GM18909 (cell line): ENCODE results near the gene SLC46A1.

Experiments
- ATAC-seq: cut with Tn5 transposase; IDR thresholded peaks from one replicate; pipeline ENCODE4 v1.9.1; 2021; ENCODE audit warnings: mild to moderate bottlenecking; ENCODE audit not compliant: unreplicated experiment, poor library complexity

SLC46A1 gene

DNA sequence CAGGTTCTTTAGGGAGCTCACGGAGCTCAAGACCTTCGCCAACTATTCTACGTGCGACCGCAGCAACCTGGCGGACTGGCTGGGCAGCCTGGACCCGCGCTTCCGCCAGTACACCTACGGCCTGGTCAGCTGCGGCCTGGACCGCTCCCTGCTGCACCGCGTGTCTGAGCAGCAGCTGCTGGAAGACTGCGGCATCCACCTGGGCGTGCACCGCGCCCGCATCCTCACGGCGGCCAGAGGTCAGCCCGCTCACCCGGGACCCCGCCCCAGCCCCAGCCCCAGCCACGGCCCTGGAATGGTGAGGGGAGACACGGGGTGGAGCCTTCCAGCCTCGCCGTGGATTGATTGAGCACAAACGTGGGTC is 21.0 kb downstream of the SLC46A1 start:
- peak; percentile 34 for ATAC-seq

DNA sequence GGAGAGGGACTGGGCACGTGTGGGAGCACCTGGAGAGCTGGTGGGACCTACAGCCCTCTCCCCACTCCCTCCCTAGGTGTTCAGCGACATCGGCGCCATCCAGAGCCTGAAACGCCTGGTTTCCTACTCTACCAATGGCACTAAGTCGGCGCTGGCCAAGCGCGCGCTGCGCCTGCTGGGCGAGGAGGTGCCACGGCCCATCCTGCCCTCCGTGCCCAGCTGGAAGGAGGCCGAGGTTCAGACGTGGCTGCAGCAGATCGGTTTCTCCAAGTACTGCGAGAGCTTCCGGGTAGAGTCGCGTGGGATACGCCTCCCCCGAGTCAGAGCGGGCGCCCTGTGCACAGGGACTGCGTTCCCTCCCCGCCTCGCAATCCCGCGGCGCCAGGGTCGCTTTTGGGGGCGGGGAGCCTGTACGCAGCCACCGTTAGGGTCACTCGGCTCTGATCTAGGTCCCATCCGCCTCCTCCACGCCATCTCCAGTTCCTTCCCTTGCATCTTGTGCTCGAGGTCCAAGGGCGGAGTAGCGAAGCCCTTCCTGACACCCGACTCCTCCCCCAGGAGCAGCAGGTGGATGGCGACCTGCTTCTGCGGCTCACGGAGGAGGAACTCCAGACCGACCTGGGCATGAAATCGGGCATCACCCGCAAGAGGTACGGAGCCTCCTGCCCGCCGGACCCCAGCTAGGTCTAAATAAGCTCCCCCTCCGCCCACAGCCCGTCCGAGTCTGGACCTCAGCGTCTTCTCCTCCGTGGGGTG is 21.6 kb downstream of the SLC46A1 start:
- peak; percentile 74 for ATAC-seq

DNA sequence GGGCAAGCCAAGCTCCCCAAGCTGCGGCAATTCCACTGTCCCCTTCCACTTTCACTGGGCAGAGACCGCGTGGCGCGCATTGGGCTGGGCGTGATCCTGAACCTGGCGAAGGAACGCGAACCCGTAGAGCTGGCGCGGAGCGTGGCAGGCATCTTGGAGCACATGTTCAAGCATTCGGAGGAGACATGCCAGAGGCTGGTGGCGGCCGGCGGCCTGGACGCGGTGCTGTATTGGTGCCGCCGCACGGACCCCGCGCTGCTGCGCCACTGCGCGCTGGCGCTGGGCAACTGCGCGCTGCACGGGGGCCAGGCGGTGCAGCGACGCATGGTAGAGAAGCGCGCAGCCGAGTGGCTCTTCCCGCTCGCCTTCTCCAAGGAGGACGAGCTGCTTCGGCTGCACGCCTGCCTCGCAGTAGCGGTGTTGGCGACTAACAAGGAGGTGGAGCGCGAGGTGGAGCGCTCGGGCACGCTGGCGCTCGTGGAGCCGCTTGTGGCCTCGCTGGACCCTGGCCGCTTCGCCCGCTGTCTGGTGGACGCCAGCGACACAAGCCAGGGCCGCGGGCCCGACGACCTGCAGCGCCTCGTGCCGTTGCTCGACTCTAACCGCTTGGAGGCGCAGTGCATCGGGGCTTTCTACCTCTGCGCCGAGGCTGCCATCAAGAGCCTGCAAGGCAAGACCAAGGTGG is 24.7 kb downstream of the SLC46A1 start:
- ATAC-seq = no peak

DNA sequence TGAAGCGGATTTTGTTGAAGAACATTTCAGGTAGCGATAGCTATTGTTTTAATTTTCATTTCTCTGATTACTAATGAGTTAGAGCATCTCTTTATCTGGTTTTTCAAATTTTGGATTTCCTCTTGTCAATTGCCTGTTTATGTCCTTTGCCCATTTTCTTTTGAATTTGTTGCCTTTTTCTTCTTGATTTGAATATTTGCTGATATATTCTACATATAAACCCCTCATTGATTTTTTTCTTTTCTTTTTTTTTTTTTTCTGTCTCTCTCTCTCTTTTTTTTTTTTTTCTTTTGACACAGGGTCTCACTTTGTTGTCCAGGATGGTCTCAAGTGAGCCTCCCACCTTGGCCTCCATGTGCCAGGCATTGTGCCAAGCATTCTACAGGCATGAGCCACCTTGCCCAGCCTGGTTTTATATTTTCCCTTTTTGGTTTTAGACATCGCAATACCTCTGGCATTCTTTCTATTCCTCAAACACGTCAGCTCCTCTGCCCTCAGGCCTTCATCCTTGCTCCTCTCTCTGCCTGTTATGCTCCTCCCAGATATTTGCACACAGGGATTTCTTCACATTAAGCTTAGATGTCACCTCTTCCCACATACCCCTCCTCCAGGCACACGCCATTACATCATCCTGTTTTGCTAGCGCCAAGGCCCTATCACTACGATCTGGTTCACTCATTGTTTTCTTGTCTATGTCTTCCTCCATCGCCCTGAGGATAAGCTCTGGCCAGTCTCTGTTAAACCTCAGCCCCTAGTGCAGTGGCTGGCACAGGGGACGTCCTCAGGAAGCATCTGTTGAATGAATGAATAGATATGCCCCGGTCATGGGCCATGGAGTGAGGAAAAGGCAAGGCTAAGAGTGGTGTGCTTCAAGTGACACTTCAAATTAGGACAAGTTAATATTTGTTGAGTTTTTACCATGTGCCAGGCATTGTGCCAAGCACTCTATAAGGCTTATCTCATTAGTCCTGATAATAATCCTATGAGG is 25.9 kb downstream of the SLC46A1 start:
- no peak for ATAC-seq

DNA sequence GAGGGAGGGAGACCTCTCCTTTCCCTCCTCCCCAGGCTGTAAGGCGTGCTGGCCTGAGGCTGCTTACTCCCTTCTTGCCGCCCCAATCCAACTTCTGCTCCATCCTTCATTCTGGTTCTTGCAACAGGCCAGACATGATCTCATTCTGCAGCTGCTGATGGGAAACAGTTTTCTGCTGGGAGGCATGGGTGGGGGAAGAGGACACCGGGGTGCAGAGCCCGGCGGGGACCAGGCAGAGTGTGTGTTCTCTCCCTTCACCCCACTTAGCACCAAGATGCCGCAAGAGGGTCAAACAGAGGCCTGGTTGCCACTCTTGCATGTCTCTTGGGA is 33.1 kb downstream of the SLC46A1 start:
- no peak for ATAC-seq

DNA sequence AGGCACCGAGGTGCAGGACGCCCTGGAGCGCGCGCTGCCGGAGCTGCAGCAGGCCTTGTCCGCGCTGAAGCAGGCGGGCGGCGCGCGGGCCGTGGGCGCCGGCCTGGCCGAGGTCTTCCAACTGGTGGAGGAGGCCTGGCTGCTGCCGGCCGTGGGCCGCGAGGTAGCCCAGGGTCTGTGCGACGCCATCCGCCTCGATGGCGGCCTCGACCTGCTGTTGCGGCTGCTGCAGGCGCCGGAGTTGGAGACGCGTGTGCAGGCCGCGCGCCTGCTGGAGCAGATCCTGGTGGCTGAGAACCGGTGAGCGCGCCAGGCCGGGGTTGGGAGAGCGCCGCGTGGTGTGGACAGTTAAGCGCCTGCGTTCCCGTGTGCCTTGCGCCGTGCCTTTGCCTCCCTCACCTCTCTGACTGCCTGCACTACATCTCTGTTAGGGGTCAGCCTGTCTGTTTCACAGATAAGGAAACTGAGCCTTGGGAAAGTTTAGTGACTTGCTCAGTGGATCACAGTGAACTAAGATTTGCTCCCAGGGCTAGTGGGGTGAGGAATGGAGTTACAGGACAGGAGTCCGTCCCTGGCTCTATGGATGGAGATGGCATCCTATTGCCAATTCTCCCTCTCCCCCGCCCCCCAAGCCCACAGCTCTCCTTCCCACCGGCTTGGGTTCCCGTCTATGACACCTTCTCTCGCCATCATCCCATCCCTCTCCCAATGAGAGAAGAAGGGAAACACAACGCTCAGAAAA is 33.6 kb downstream of the SLC46A1 start:
- peak; percentile 15 for ATAC-seq

DNA sequence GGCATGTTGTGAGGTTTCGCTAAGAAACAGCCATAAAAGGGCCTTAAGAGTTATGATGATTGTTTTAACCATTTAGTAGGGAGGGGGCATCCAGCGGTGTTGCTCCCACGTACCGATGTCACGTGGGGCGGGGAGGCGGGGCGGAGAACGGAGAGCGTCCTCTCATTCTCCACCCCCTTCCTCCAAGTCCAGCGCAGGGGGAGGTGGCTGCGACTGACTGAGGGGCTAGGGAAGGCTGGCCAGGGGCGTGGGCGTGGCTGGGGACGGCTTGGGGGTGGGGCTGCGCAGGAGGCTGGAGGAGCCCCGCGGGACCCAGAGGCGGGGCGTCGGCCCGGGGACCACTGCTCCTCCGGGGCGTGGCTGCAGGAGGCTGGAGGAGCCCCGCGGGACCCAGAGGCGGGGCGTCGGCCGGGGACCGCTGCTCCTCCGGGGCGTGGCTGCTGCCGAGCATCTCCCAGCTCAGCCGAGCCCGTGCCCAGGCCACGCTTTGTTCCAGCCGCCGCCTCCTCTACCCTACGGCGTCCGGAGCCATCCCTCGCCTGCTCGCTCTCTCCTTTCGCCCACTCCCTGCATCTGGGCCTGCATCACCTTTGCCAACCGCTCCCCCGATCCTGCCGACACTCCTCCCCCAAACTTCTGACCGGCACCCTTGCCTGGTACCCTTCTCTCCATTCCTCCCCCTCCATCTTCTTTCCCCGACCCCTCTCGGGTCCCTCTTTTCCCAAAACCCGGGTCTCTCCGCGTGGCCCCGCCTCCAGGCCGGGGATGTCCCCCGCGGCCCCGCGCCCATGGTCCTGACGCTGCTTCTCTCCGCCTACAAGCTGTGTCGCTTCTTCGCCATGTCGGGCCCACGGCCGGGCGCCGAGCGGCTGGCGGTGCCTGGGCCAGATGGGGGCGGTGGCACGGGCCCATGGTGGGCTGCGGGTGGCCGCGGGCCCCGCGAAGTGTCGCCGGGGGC is 34.5 kb downstream of the SLC46A1 start, which contains the start of gene SARM1:
TSS of gene SARM1 (plus strand) at position 450 of the 958 bp plus-strand sequence. CDS start at position 789, 339 bp downstream.
- peak; percentile 81 for ATAC-seq

DNA sequence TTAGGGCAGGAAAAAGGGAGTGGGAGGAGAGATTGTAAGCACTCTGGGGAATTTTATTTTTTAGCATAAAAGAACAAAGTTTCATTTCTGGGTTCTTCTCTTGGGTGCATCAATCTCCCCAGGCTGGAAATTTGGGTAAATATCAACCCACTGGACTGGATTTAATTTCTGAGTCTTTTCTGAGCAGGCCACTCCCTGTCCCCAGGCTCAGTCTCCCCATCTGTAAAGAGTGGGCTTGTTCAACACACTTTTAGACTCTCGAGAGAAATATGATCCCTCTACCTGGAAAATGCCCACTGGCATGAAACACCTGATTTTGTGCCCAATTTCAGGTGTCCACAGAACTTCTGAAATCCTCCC is 35.3 kb downstream of the SLC46A1 start:
- ATAC-seq = no peak

DNA sequence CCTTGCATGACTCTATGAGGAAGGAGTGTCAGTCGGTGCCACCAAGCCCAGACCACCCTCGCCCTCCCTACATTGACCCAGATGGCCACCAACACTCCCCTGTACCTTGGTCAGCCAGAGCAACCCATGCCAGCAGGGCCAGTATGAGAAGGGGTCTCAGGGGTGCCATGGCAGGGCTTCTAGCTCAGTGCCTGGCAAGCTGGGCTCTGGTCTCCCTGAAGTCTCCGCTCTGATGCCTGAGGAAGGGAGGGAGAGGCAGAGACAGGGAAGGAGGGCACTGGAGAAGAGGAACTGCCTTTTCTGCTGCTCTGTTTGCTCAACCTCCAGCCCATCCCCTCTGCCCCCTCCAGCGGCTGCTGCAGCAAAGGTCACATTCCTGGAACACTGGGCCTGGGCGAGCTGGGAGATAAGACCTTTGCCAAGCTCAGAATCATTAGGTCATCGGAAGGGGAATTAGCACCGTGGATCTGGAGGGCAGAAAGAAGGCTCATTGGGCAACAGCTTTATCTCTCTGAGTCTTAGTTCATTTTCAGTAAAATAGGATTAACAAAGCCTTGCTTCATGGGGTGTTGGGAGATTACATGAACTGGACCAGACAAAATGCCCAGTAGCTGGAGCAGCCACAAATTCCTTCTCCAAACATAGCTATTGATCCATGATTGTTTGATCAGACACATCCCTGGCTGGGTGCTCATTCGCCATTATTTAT is 35.8 kb downstream of the SLC46A1 start, which contains the start of gene VTN:
TSS of gene VTN (minus strand) at position 273 of the 709 bp plus-strand sequence. CDS start at position 169, 104 bp downstream.
- no peak for ATAC-seq

DNA sequence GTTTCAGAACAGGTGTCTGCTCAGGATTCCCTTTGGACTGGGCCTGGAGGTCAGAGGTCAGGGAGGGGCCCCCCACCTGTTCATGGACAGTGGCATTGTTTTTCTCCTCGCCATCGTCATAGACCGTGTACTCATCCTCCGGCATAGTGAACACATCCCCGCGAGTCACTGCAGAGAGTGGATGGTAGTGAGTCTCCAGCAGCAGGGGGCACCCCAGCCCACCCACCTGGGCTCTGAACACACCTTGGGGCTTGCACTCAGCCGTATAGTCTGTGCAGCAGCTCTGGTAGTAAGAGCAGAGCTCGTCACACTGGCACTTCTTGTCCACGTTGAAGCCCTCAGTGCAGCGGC is 36.4 kb downstream of the SLC46A1 start:
- ATAC-seq = no peak

DNA sequence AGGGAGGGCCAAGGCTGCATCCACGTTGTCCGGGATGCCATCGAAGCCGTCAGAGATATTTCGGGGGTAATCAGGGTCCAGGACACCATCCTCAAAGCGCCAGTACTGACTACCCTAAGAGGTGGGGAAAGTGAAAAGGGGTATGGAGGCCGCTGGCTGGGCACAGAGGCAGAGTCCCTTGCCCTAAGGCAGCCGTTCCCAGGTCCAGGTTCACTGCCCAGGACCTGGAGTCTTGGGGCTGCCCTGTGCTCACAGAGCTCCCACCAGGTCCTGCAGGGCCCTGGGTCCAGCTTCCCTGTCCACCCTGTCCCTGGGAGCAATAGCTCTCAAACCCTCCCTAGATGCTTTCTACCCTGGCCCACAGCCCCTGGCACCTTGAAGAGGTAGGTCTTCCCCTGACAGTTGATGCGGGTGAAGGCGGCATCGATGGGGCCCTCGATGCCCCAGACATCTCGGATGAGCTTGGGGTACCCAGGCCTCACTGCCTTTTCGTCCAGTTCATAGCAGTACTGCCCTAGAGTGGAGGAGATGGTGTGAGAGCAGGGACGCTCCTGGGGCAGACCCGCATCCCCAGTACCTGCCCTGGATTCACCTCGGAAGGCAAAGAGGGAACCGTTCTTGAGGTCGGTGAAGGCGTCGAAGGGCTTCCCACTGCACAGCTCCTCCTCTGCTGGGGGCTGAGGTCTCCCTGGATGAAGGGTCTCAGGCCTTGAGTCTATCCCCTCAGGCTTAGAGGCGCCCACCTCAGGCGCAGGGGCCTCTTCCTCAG is 36.9 kb downstream of the SLC46A1 start:
- no peak for ATAC-seq

DNA sequence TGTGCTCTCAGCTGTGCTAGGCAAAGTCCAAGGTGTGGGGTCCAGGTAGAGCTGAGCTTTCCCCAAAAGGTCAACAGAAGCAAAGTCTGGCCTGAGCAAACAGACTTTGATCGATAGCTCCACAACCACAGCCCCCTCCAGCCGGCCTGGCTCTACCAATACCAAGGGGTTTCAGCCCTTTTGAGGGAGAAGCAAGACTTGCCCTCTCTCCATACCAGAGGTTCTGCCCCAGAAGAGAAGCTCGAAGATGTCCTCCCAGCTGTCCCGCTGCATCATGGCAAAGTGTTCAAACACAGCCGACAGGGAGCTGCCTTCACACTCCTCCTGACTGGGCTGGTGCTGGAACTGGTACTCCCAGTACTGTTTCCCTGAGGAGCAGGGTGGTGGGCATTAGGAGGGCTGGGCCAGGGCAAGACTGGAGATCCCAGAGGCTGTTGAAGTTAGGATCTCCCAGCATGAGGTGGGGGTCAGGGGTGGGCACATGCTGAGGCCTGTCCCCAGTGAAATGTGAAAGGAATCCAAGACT is 37.6 kb downstream of the SLC46A1 start:
- no peak for ATAC-seq

DNA sequence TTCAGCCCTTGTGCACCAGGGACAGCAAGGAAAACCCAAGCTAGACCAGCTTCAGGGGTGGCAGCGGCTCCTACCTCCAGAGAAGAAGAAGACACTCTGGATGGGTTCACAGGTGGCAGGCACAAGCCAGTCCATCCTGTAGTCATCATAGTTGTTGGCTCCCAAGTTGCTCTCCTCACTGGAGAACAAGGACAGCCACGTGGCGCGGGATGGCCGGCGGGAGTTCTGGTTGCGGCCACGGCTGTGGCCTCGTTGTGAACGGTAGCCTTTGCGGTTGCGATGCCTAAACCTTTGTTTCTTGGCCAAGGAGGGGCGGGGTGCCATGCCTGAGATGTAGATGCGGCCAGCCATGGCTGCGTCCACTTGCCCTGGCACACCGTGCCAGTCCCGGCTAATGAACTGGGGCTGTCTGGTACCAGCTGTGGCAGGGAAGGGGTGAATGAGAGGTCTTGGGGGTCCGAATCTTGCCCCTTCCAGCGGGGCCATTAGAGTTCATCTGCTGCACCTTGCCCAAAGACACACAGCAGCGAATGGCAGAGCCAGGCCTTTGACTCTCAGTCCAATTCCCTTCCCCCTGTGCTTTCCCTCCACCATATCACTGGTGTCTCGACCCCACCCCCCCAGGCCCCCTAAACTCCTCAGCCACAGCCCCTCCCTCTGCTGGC is 38.2 kb downstream of the SLC46A1 start:
- no peak for ATAC-seq

DNA sequence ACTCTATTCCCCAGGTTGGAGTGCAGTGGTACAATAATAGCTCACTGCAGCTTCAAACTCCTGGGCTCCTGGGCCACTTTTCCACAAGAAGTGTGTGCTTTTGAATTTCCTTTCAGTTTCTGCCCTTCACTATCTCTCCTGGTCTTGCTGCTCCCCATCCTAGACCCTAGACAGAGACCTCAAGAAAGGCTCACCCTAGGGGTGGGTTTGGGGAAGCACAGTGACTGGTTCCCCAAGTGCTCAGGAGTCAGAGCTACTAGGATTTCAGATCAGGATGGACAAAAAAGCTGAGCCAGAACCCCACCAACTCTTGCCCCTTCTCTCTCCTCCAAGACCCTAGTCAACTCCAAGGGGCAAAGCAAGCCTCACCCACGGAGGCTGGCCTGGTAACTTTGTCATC is 39.4 kb downstream of the SLC46A1 start:
- ATAC-seq = no peak

DNA sequence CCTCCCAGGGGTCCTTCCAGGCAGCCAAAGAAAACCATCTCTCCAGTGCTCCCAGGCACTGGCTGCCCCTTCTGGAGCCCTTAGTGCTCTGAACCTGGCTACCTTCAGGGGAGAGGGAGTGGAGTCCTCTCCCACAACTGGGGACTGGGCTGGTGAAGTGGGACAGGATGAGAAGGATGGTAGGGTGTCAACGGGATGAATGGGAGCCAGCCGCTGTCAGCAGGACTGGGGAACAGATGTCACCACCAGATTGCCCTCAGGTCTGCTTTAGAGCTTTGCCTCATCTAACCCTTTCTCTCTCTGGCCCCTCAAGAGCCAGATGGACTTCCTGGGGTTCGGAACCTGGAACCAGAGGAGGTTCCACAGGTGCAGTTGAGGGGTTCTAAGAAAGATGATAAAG is 40.5 kb downstream of the SLC46A1 start:
- ATAC-seq = no peak

DNA sequence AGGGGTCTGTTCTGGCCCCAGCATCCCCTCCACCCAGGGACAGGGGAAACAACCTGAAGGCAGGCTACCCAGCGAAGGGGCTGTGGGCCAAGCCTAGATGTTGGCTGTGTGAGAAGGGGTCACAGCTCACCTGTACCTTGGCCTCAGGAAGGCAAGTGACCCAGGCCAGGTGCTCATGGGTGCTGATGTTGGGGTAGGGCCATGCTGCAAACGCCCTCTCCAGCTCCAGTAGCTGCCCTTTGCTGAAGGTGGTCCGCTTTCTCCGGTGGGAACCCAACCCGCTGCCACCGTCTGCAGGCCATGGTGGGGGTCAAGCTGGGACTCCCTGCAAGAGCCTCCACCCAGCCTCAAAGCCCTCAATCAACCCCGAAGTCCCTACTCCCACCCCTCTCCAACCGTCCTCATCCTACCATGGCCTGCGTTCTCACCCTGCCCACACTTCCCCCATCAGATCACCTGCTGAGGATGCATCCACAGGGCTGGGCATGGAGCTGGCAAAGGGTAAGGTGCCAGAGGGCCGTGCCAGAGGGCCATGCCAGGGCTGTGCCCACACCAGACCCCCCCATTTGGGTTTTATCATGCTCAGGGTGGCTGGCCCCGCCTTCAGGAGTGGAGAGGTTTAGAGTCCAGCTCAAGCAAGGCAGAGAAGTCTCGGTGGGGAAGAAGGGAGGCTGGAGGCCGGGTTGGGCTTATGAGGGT is 41.2 kb downstream of the SLC46A1 start, which contains the start of gene SEBOX:
TSS of gene SEBOX (minus strand) at position 535 of the 699 bp plus-strand sequence. CDS start at position 487, 48 bp downstream.
- ATAC-seq = no peak
